Activated CD8-positive, alpha-beta memory T cell treated with anti-CD3 and anti-CD28 coated beads, Interleukin-2, amount 10 ng/mL, durations not matched to agents 7 days and 5 days (primary cell): ENCODE data around the gene DIP2B. TPM values are rescaled to one million over a fixed set of nuclear protein-coding genes. Genes with fewer than 3 reads are reported as not detected.

ENCODE experiments used
- ATAC-seq: fragments of 150-1000 bp; cut with Tn5 transposase; one replicate; pipeline ENCODE4 v1.10.0; 2021; ENCODE audit warnings: moderate library complexity
- CTCF ChIA-PET: fragments of 350-600 bp; sonication (Branson Sonifier 250); formaldehyde crosslinking; loops from one replicate; lab custom pipeline; 2021; ENCODE audit warnings: antibody characterized with exemption; lab: Charles Lee
- DNase-seq: peaks from one replicate; pipeline ENCODE4 v3.0.0-alpha.2; 2020
- H3K27ac Mint-ChIP-seq: one replicate; pipeline ENCODE4 v1.8.0; 2021; ENCODE audit warnings: mild to moderate bottlenecking, mixed read lengths
- H3K27me3 Mint-ChIP-seq: one replicate; pipeline ENCODE4 v1.8.0; 2021; ENCODE audit warnings: mixed read lengths
- H3K36me3 Mint-ChIP-seq: one replicate; pipeline ENCODE4 v1.8.0; 2021; ENCODE audit warnings: mild to moderate bottlenecking, mixed read lengths
- H3K4me1 Mint-ChIP-seq: one replicate; pipeline ENCODE4 v1.8.0; 2021; ENCODE audit warnings: mixed read lengths
- H3K4me3 Mint-ChIP-seq: one replicate; pipeline ENCODE4 v1.8.0; 2021; ENCODE audit warnings: mild to moderate bottlenecking, moderate library complexity, mixed read lengths
- H3K9me3 Mint-ChIP-seq: one replicate; pipeline ENCODE4 v1.8.0; 2022; ENCODE audit warnings: low read depth, mixed read lengths
- total RNA-seq, 2 experiments: library from RNA; stranded (reverse); gene quantifications; one replicate each; pipeline ENCODE4 v1.2.3, GENCODE V29; 2021

Gene DIP2B
- total RNA-seq, 2 experiments from 2014 or later = 14.7 to 14.8 TPM

- CTCF ChIA-PET = no interaction called here
Observed at GRCh38 chr12:50718760-50719159, 214.0 kb downstream of the DIP2B start.

GRCh38 chr12:50720085-50720484 lies 215.3 kb downstream of the DIP2B start:
- H3K27ac Mint-ChIP-seq = no peak overlapping the region
- H3K36me3 Mint-ChIP-seq = peaks cover 11% of the 10 kb centered on the region
- H3K27me3 Mint-ChIP-seq = no peaks in the 10 kb centered on the region
- CTCF ChIA-PET = no interaction called here
- H3K4me3 Mint-ChIP-seq = no peak overlapping the region
- ATAC-seq (no peak), DNase-seq (no peak)
- H3K9me3 Mint-ChIP-seq = no peaks in the 10 kb centered on the region
- H3K4me1 Mint-ChIP-seq = peaks cover 8% of the 10 kb centered on the region

More at GRCh38 chr12:50718760-50719159, 214.0 kb downstream of the DIP2B start:
- peaks cover 8% of the 10 kb centered on the region for H3K4me1 Mint-ChIP-seq
- H3K4me3 Mint-ChIP-seq = no peak overlapping the region
- H3K27me3 Mint-ChIP-seq = no peaks in the 10 kb centered on the region
- no peaks in the 10 kb centered on the region for H3K9me3 Mint-ChIP-seq
- DNase-seq (no peak), ATAC-seq (no peak)
- peaks cover 12% of the 10 kb centered on the region for H3K36me3 Mint-ChIP-seq
- no peak overlapping the region for H3K27ac Mint-ChIP-seq

GRCh38 chr12:50720501-50720900 lies 215.7 kb downstream of the DIP2B start:
- ATAC-seq (no peak), DNase-seq (no peak)
- H3K9me3 Mint-ChIP-seq = no peaks in the 10 kb centered on the region
- no peaks in the 10 kb centered on the region for H3K27me3 Mint-ChIP-seq
- CTCF ChIA-PET = no interaction called here
- H3K27ac Mint-ChIP-seq = no peak overlapping the region
- H3K4me1 Mint-ChIP-seq = peaks cover 8% of the 10 kb centered on the region
- H3K4me3 Mint-ChIP-seq = no peak overlapping the region
- peaks cover 10% of the 10 kb centered on the region for H3K36me3 Mint-ChIP-seq

- CTCF ChIA-PET = interaction anchor here (1.5 kb wide), 1 partner anchor 17 kb away, joined by 3 read pairs; no protein-coding TSS in a partner anchor
- peaks cover 8% of the 10 kb centered on the region for H3K36me3 Mint-ChIP-seq
- ATAC-seq = no peak
- DNase-seq = no peak
- H3K4me1 Mint-ChIP-seq = peaks cover 8% of the 10 kb centered on the region
- H3K9me3 Mint-ChIP-seq = no peaks in the 10 kb centered on the region
- H3K27ac Mint-ChIP-seq = no peak overlapping the region
- H3K27me3 Mint-ChIP-seq = no peaks in the 10 kb centered on the region
- no peak overlapping the region for H3K4me3 Mint-ChIP-seq
Observed at GRCh38 chr12:50723865-50724264, 219.1 kb downstream of the DIP2B start.

- H3K4me3 Mint-ChIP-seq = no peak overlapping the region
- H3K36me3 Mint-ChIP-seq = peaks cover 10% of the 10 kb centered on the region
- CTCF ChIA-PET = interaction anchor here (1.5 kb wide), 1 partner anchor 16 kb away, joined by 3 read pairs; no protein-coding TSS in a partner anchor
- ATAC-seq (no peak), DNase-seq (no peak)
- no peaks in the 10 kb centered on the region for H3K27me3 Mint-ChIP-seq
- H3K27ac Mint-ChIP-seq = no peak overlapping the region
- H3K9me3 Mint-ChIP-seq = no peaks in the 10 kb centered on the region
- peaks cover 8% of the 10 kb centered on the region for H3K4me1 Mint-ChIP-seq
Observed at GRCh38 chr12:50725011-50725942, 220.5 kb downstream of the DIP2B start.

- Mint-ChIP-seq H3K36me3 (peaks cover 8% of the 10 kb centered on the region), H3K4me1 (peaks cover 6% of the 10 kb centered on the region), H3K9me3 (no peaks in the 10 kb centered on the region), H3K27ac (no peak overlapping the region), H3K4me3 (no peak overlapping the region), H3K27me3 (no peaks in the 10 kb centered on the region)
- ATAC-seq (no peak), DNase-seq (no peak)
- CTCF ChIA-PET = no interaction called here
Observed at GRCh38 chr12:50727466-50727865, 222.7 kb downstream of the DIP2B start.

GRCh38 chr12:50728417-50728816 lies 223.6 kb downstream of the DIP2B start:
- no peak for DNase-seq
- no peak overlapping the region for H3K27ac Mint-ChIP-seq
- no peak overlapping the region for H3K4me3 Mint-ChIP-seq
- ATAC-seq = no peak
- H3K27me3 Mint-ChIP-seq = no peaks in the 10 kb centered on the region
- H3K9me3 Mint-ChIP-seq = no peaks in the 10 kb centered on the region
- no peaks in the 10 kb centered on the region for H3K4me1 Mint-ChIP-seq
- H3K36me3 Mint-ChIP-seq = peaks cover 8% of the 10 kb centered on the region
- CTCF ChIA-PET = no interaction called here

- Mint-ChIP-seq H3K36me3 (peaks cover 8% of the 10 kb centered on the region), H3K27ac (no peak overlapping the region), H3K27me3 (no peaks in the 10 kb centered on the region), H3K4me1 (no peaks in the 10 kb centered on the region), H3K9me3 (no peaks in the 10 kb centered on the region), H3K4me3 (no peak overlapping the region)
- DNase-seq (no peak), ATAC-seq (no peak)
- CTCF ChIA-PET = no interaction called here
Observed at GRCh38 chr12:50728841-50729240, 224.1 kb downstream of the DIP2B start.

GRCh38 chr12:50732591-50732990 lies 227.8 kb downstream of the DIP2B start:
- Mint-ChIP-seq H3K9me3 (no peaks in the 10 kb centered on the region), H3K4me3 (no peak overlapping the region), H3K36me3 (peaks cover 8% of the 10 kb centered on the region), H3K4me1 (no peaks in the 10 kb centered on the region), H3K27ac (no peak overlapping the region), H3K27me3 (no peaks in the 10 kb centered on the region)
- DNase-seq (no peak), ATAC-seq (no peak)
- CTCF ChIA-PET = no interaction called here

- Mint-ChIP-seq H3K27ac (no peak overlapping the region), H3K4me3 (no peak overlapping the region), H3K9me3 (no peaks in the 10 kb centered on the region), H3K4me1 (no peaks in the 10 kb centered on the region), H3K27me3 (no peaks in the 10 kb centered on the region), H3K36me3 (peaks cover 8% of the 10 kb centered on the region)
- no peak for DNase-seq
- CTCF ChIA-PET = no interaction called here
- ATAC-seq = no peak
Observed at GRCh38 chr12:50733706-50734105, 228.9 kb downstream of the DIP2B start.

- Mint-ChIP-seq H3K27ac (no peak overlapping the region), H3K9me3 (no peaks in the 10 kb centered on the region), H3K4me3 (no peak overlapping the region), H3K4me1 (no peaks in the 10 kb centered on the region), H3K36me3 (peaks cover 12% of the 10 kb centered on the region), H3K27me3 (no peaks in the 10 kb centered on the region)
- ATAC-seq (no peak), DNase-seq (no peak)
- CTCF ChIA-PET = interaction anchor here (0.6 to 1.1 kb wide), 4 partner anchors 14 to 231 kb away, joined by 3 read pairs; no protein-coding TSS in a partner anchor
Observed at GRCh38 chr12:50734409-50735263, 229.9 kb downstream of the DIP2B start.

GRCh38 chr12:50739611-50740010 lies 234.8 kb downstream of the DIP2B start:
- no peak for DNase-seq
- no peaks in the 10 kb centered on the region for H3K9me3 Mint-ChIP-seq
- no peak for ATAC-seq
- H3K36me3 Mint-ChIP-seq = peaks cover 25% of the 10 kb centered on the region
- H3K27me3 Mint-ChIP-seq = no peaks in the 10 kb centered on the region
- no peaks in the 10 kb centered on the region for H3K4me1 Mint-ChIP-seq
- no peak overlapping the region for H3K4me3 Mint-ChIP-seq
- CTCF ChIA-PET = interaction anchor here (0.6 kb wide), 1 partner anchor 52 kb away, joined by 3 read pairs; no protein-coding TSS in a partner anchor
- no peak overlapping the region for H3K27ac Mint-ChIP-seq

- DNase-seq = no peak
- ATAC-seq = no peak
- peaks cover 25% of the 10 kb centered on the region for H3K36me3 Mint-ChIP-seq
Observed at GRCh38 chr12:50740307-50740706, 235.5 kb downstream of the DIP2B start.

More at GRCh38 chr12:50740307-50740706, 235.5 kb downstream of the DIP2B start:
- Mint-ChIP-seq H3K9me3 (no peaks in the 10 kb centered on the region), H3K27me3 (no peaks in the 10 kb centered on the region), H3K4me1 (no peaks in the 10 kb centered on the region), H3K4me3 (no peak overlapping the region), H3K27ac (no peak overlapping the region)
- CTCF ChIA-PET = interaction anchor here (1.3 to 1.4 kb wide), 2 partner anchors 15 to 25 kb away, joined by 3 read pairs; no protein-coding TSS in a partner anchor
